Heart left ventricle (tissue), 13 donors: Measurements from ENCODE around the gene IFT122.

ENCODE experiments used
- CTCF ChIP-seq, 12 donors: fragments of 200-600 bp; sonication (generic) in 4 of 12; IDR thresholded peaks; one replicate each; pipeline versions ENCODE4 v1.5.0 to v1.8.0; 2018 to 2022; ENCODE audit warnings: antibody characterized with exemption in 12 of 12, mild to moderate bottlenecking in 5 of 12
- POLR2A ChIP-seq, 2 donors: fragments of 450-650 bp; IDR thresholded peaks; one replicate each; pipeline ENCODE4 v1.6.1; 2017; ENCODE audit warnings: antibody characterized with exemption in 2 of 2, mild to moderate bottlenecking in 2 of 2, moderate library complexity in 2 of 2
- donor health status: ischemic (EF 13 %, LVEDD 7.1; RV severe dilation, severe dysfunction).
- donor health status: DM: no; HTN: yes; CAD: no.
- donor health status: DM: no; HTN: no; CAD: no.
- donor health status: ischemic (EF 25% LVEDD 6.9; RV normal size, moderate dysfunction).
- donor health status: ischemic (EF 25% LVEDD 5.7; RV mildly dilated, moderate dysfunction).
- donor health status: ischemic (EF 35%, LVEDD 5.7; RV mildly dilated, moderate dysfunction).
- donor health status: nonischemic (EF 11% LVEDD 7.7; RV severe dilation, severe dysfunction).
- donor health status: DM: yes; HTN: yes; CAD: no.
- donor health status: PGD.
- donor health status: ischemic (EF 29% LVEDD 5.4; RV normal size, mild dysfunction).
- donor health status: nonischemic (EF 23%, LVEDD 6.1; RV moderate dilation, normal function).

GRCh38 chr3:129565902-129566301 lies 125.9 kb downstream of the IFT122 start:
- TF ChIP-seq POLR2A (IDR thresholded peaks at IDR 0.05), result no peak
- TF ChIP-seq CTCF (IDR thresholded peaks at IDR 0.05), result no peak
